NT2/D1 (cell line): ENCODE results near the gene CHURC1.

Experiments used
- SUZ12 ChIP-seq: IDR thresholded peaks from 2 replicates; pipeline ENCODE4 v1.6.1; 2011; ENCODE audit not compliant: insufficient read length, insufficient read depth; ENCODE audit errors: extremely low read depth
- ZNF274 ChIP-seq: IDR thresholded peaks from 2 replicates; pipeline ENCODE4 v1.6.1; 2011; ENCODE audit warnings: mild to moderate bottlenecking, low read depth, low read length

DNA sequence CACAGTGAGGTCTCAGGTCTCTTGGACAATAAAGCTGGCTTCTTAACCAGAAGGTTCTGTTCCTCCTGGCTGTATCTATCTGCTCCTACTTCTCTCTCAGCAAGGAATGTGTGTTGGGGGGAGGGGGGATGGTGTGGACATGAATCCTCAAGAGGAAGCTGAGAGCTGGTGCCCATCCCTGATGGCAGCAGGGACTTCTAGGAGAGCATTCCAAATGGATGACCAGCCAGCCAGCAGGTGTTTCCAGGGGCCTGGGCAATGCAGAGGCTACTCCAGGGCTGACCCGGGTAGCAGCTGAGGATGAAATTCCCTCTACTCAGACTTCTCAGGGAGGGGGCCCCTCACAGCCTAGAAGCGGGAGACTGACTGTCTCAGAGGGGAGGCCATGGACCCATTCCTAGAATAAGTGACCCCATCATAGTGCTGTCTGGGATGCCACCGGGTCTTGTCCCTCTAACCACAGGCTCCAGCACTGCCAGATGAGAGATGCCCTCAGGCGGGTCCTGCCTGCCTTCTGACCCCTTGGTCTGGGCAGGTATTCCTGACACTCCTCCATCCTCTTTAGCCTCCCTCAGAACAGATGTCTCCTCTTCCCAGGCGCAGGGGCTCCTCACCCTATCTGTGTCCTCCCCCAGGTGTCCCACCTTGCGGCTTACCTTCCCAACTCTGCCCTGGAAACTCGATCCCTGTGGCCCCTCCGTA lies 56.7 kb downstream of the CHURC1 start:
- TF ChIP-seq SUZ12 (no peak), ZNF274 (no peak)
